ENCODE data around the gene CCDC91.
"Not testable (repeated sequence)": the region's sequence is repeated elsewhere in the genome, so short reads cannot be mapped to it uniquely, and the experiment has no call there.

CCDC91 gene

DNA sequence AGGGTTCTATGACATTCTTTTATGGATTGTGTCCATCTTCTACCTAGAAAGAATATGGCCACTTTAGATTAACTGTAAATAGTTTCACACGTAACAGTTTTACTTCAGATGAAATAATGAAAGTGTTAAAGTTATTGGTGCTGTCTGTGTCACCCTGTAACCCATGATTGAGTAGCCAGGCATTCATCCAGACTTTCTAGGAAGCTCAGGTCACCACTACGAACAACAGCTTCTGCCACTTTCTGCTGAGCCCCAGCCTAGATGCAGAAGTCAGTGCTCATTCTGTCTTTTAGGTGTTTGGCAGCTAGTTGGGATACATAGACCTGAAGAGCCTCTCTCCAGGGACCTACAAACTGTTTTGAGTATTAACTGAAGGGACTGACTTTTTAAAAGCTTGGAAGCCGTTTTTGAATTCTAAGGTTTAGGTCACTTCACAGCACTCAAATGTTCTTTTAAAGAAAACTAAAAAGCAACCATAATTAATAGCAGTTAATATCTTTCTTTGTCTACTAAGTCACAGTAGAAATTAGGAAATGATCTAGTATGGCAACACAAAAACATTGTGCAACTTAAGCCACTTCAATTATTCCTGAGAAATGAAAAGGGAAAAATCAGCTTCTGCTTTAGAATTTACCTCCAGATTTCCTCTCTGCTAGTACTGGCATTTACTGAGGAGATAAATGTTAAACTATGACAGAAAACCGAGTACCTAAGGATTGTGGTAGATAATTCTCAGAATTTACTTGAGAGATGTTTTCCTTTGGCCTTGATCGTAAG, 266.9 kb downstream of the CCDC91 start:
- no peak for DNase-seq (ENCODE audit: low read depth, low spot score)

DNA sequence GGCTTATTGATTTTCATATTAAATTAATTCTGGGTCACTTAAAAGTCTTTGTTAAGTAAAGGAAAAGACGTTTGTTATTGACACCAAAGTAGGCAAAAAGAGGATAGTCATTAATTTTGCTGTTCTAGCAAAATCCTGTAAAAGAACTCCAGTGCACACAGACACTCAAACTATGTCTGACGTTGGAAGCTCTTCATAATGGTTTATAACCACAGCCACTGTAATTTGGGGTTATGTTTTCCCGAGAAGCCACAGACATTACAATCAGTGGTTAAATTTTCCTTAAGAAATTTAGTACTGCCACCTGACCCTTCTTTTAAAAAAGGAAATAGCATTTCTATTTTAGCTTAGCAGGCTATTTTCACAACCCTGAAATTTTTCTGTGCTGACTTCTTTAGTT, 267.5 kb downstream of the CCDC91 start:
- no peak for DNase-seq (ENCODE audit: low read depth, low spot score)

DNA sequence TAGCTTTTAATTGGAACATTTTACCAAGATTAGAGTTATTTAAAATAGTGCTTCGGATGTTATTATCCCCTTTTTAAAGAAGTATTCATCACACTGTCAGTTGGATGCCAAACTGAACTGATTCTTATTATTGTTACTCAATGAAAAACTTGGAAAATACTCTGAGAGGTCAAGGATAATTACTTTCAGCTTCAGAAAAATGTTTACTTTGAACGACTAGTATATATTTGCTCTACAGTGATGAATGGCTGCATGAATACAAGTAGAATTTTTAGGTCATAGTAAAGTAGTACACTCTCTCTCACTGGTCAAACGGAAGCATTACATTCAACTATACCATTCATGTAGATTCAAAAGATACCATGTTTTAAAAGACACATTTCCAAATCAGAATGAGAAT, 269.2 kb downstream of the CCDC91 start:
- DNase-seq (ENCODE audit: low read depth, low spot score): no peak

DNA sequence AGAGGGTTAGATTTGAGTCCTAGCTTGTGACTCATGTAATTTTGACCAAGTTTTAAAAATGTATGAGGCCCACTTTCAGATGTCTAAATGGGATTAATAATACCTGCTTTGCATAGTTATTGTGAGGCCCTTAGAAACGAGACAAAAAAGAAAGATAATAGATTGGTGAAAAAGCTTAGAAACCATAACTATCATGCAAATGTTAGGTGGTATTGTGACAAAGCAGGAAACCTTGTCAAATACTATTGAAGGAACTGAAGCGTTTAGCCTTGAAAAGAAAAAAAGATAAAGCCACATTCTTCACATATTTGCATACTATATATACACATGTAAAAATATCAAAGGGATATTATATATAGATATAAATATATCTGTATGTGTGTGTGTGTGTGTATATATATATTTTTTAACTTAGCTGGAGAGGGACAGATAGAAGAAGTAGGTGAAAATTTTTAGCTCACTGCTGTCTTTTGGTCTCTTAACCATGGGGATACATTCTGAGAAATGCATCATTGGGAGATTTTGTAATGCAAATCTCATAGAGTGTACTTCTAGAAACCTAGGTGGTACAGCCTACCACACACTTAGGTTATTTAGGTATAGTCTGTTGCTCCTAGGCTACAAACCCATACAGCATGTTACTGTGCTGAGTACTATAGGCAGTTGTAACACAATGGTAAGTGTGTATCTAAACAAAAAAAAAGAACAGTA, 270.3 kb downstream of the CCDC91 start:
- no peak for DNase-seq (ENCODE audit: low read depth, low spot score)

DNA sequence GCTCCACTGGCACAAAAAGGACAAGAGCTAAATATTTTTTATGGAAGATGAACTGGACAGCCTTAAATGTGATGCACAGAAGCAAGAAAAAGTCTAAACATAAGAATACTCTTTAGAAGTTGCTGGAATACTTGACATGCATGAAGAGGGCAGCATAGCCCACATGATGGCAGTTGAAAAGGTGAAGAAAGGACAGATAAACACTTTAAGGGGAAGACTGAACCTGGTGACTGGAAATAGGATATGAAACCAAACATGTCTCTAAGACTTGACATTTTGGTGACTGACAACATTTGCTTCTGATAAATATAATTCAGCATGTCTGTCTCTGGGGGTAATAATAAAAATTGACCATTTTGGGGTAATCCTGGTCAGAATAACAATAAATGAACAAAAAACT, 273.1 kb downstream of the CCDC91 start:
- DNase-seq (ENCODE audit: low read depth, low spot score): no peak

DNA sequence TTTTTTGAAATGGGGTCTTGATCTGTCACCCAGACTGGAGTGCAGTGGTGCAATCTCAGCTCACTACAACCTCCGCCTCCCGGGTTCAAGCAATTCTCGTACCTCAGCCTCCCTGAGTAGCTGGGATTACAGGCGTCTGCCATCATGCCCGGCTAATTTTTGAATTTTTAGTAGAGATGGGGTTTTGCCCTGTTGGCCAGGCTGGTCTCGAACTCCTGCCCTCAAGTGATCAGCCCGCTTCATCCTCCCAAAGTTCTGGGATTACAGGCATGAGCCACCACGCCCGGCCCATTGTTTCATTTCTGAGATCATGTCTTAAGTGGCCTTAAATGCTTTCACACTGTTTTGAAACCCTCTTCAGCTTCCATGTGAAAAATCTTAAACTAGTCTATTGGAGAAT, 281.5 kb downstream of the CCDC91 start:
- not testable (repeated sequence) for DNase-seq (ENCODE audit: low read depth, low spot score)

DNA sequence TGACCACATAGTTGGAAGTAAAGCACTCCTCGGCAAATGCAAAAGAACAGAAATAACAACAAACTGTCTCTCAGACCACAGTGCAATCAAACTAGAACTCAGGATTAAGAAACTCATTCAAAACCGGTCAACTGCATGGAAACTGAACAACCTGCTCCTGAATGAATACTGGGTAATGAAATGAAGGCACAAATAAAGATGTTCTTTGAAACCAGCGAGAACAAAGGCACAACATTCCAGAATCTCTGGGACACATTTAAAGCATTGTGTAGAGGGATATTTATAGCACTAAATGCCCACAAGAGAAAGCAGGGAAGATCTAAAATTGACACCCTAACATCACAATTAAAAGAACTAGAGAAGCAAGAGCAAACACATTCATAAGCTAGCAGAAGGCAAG, 285.9 kb downstream of the CCDC91 start:
- not testable (repeated sequence) for DNase-seq (ENCODE audit: low read depth, low spot score)

DNA sequence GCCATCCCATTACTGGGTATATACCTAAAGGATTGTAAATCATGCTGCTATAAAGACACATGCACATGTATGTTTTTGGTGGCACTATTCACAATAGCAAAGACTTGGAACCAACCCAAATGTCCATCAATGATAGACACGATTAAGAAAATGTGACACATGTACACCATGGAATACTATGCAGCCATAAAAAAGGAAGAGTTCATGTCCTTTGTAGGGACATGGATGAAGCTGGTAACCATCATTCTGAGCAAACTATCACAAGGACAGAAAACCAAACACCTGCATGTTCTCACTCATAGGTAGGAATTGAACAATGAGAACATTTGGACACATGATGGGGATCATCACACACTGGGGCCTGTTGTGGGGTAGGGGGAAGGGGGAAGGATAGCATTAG, 288.8 kb downstream of the CCDC91 start:
- not testable (repeated sequence) for DNase-seq (ENCODE audit: low read depth, low spot score)

DNA sequence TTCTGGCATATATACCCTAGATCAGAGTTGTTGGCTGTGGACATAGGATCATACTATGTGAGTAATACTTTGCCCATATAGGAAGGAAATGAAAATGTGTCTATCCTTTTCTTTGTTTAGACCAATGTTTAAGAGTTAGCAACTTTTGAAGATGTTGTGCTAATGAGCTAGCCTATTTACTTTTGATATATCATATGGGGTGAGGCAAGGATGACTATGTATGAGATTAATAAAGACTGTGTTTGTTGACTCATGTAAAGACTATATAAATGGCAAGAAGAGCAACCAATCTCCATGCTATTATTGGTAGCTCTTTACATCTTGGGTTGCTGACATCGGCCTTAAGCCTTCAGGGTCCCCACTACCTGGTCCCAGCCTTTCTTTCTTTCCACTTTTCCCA, 289.4 kb downstream of the CCDC91 start:
- DNase-seq (ENCODE audit: low read depth, low spot score): no peak

DNA sequence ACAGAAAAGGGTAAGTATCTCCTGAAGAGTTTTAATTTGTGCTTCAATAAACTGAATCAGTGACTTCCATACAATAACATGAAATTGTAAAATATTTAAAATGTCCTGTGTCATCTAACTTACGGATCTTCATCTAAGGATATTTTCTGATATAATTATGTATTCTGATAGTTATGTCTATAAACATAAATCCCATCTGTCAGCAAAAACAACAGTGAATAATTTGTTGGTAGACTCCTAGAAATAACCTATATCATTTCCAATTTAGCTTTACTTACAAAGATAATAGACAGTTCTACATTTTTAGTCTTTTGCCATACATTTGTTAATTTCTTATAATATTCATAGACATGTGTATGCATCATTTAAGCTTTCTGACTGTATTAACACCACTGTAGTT, 293.9 kb downstream of the CCDC91 start:
- no peak for DNase-seq (ENCODE audit: low read depth, low spot score)

DNA sequence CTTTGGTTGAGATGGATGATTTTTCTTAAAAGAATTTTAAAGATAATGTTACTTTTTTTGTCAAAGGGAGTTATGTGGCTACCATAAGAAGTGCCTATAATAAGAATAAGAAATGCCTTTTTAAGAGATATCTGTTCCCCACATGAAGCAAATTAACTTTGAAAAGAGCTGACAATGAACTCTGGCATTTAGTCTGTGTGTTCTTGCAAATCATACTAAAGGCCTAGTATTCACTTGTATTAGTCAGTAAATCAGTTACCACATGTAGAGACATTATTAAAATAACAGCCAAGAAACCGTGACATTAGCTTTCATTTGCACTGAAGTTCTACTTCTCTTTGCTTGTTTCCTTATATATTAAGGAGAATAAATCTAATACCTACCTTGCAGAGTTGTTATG, 296.3 kb downstream of the CCDC91 start:
- DNase-seq (ENCODE audit: low read depth, low spot score): no peak

DNA sequence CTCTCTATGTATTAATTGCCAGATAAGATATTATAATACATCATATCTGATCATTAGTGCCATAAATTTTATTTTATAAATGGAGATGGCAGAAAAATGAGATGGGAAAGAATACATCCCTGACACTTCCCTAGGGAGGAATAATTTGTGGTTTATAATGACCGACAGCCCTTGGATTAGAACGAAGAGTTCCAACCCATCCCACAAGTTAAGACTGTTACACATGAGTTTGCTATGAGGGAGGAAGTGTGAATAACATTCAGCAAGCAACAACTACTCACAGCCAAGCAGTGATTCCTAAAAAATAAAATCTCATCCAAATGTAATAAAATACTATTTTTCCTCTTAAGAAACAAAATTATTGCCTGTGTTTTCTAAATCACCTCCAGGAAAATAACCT, 299.0 kb downstream of the CCDC91 start:
- no peak for DNase-seq (ENCODE audit: low read depth, low spot score)

DNA sequence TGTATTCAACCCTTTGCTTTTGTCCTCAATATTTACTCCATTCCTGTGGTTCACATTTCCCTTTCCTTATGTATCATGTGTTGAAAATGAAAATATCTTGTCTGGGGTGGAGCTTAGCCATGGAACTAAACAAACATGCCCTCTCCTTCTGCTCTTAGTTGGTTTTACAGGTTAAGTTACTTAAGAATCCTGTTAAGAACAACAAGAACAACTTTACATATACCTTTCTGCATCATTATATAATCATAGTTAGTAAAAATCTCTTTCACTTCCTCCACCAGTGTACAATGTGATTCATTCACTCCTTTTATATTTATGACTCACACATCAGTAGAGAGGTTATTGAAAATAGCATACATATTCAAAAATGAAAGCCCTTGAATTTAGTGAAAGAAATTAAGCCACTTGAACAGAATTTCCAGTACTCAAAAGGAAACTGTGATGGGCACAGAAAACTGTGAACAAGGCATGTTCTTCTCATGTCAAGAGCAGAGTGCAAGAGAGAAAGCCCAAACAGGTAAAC, 307.7 kb downstream of the CCDC91 start:
- no peak for DNase-seq (ENCODE audit: low read depth, low spot score)

DNA sequence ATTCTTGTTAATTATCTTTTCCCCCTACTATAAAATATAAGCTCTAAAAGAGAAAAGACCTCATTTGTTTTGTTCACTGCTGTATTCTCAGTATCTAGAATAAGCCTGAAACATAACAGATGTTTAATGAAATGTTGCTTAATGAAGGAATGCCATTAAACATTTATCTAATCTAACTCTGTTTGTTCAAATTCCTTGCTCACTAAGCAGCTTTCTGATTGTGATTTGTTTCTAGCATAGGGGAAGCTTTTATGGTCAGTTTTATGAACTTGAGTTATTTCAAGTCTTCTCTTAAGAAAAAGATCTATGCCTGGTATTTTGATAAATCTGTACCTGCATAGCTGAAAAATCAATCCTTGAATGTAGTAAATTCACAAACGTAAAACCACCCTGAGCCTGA, 308.6 kb downstream of the CCDC91 start:
- no peak for DNase-seq (ENCODE audit: low read depth, low spot score)

DNA sequence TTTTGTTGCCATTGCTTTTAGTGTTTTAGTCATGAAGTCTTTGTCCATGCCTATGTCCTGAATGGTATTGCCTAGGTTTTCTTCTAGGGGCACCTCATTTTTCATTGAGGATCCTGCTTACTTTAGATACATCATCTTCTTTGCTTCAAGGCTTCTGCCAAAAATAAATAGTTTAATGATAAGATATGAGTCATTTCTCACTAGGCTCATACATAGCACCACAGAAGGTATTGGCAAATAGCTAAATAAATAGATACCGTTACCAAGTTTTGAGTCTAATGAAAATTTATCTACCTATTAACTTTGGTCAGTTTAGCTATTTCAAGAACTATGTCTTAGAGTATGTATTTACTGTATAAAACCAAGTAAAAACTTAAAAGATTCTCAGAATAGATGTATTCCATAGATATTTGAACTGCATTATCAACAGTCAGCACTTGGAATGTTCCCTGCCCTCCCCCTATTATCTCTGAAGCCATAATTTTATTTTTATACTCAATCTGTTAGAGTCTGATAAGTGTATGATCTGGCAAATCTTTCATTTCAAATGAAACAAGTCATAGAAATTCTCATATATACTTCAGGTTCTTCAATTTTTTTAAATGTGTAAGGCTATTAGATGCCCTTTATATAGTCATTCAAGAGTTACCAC, 310.2 kb downstream of the CCDC91 start:
- DNase-seq (ENCODE audit: low read depth, low spot score): no peak

DNA sequence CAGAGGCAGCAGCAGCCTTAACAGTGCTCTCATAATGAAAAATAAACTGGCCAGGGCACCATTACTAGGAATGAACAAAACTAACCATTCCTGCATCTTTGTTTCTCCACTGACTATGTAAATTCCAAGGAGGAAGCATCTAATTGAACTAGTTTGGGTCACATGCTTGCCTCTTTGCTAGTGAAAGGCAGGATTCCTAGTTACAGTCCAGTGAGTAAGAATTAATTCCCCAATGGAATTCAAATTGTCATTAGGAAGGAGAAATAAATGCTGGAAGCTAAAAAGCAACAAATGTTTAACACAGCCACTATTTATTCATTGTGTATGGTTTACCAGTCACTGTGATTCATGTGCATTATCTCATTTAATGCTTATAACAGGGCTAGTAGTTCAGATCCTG, 316.0 kb downstream of the CCDC91 start:
- DNase-seq (ENCODE audit: low read depth, low spot score): no peak

DNA sequence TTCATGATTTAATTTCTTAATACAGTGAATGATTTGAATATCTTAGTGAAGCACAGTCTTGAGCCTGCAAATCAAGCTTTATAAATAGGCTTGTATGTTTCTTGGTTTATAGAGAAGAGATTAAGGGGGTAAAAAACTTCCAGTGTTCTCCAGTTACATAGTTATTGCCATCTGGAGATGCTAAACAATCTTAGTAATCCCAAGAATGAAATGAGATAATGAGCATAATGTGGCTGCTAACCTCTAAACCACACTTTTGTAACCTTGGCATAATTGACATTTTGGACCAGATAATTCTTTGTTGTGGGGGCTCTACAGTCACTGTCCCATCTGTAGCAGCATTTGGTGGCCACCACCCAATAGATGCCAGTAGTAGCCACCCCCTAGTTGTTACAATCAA, 316.8 kb downstream of the CCDC91 start:
- no peak for DNase-seq (ENCODE audit: low read depth, low spot score)

DNA sequence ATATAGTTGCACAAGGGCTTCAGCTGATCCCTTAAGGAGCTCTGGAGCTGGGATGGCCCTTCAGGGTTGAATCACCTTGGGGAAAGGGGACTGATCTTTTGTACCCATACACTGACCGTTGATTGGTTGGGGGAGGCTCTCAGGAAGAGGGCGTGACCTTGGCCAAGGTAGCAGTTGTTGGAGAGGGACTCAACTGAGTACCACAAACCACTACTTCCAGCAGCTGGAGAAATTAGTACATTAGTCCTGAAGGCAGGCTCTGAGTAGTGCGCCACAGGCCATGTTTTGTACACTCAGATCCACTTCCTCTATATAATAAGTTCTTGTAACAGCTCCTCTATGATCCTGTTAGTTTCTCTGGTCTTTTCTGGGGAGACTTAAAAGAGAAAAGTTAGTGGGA, 317.6 kb downstream of the CCDC91 start:
- no peak for DNase-seq (ENCODE audit: low read depth, low spot score)

DNA sequence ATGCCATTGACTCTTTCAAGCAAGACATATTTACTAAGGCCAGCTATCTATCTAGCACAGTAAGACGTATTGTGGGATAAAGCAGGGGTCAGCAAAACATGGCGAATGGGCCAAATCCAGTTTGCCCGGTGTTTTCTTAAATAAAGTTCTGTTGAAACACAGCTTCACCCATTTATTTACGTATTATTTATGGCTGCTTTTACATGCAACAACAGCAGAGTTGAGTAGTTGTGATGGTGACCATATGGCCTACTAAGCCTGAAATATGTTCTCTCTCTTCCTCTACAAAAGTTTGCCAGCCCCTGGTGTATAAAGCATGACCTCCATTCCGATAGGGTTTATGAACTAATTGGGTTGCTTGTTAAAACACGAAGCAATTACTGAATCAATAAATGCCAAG, 322.1 kb downstream of the CCDC91 start:
- no peak for DNase-seq (ENCODE audit: low read depth, low spot score)

DNA sequence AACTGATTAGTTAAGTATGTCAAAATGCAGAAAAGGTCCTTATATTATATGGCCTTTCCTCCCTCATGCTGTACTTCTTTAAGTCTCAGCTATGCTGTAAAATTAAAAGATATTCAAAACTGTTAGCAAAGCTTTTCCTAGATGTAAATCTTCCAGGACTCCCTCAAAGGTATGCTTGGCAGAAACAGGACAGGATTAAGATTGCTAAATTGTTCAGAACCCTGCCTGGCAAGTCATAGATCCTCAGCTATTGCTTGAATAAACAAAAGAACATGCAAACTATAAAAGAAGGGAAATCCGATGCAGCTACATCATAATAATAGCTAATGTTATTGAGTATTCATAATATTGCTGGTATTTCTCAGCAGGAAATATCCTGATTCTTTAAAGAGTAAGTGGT, 322.6 kb downstream of the CCDC91 start:
- DNase-seq (ENCODE audit: low read depth, low spot score): no peak

DNA sequence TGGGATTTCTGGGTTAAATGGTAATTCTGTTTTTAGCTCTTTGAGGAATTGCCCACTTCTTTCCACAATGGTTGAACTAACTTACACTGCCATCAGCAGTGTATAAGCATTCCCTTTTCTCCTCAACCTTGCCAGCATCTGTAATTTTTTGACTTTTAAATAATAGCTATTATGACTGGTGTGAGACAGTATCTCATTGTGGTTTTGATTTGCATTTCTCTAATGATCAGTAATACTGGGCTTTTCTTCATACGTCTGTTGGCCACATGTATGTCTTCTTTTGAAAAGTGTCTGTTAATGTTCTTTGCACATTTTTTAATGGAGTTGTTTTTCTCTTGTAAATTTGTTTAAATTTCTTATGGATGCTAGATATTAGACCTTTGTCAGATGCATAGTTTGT, 323.7 kb downstream of the CCDC91 start:
- DNase-seq (ENCODE audit: low read depth, low spot score): no peak

DNA sequence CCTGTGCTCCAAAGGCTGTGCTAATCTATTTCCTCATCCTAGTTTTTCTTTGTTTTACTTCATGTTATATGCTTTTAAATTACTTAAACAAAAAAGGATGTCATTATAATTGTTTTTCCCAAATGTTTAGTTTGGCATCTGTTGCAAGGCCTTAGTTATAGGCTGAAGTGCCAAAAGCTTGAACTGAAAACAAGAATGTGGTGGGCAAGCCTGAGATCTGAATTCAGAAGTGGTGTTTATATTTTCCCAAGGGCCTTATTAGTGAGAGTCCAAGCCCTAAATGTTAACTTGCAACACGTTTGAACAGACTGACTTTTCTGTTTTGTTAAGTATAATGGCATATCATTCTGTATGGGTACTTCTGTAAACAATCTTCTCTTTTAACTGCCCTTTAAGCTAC, 326.8 kb downstream of the CCDC91 start:
- no peak for DNase-seq (ENCODE audit: low read depth, low spot score)

All from smooth muscle cell of the brain vasculature (primary cell).